Trophoblast cell (in vitro differentiated cells and primary cell): ENCODE measurements around the gene VPS8.

Source experiments
- DNase-seq, 2 donors: peaks; one replicate each; pipeline ENCODE4 v3.0.0-alpha.2; 2016
- H2AFZ ChIP-seq: 2 replicates; pipeline ENCODE4 v1.6.1; 2013; ENCODE audit warnings: low read length, moderate library complexity, mild to moderate bottlenecking; ENCODE audit not compliant: insufficient read depth, poor library complexity
- H2AK5ac ChIP-seq: 2 replicates; pipeline ENCODE4 v1.6.1; 2013; ENCODE audit warnings: mild to moderate bottlenecking, low read length
- H2BK120ac ChIP-seq: 2 replicates; pipeline ENCODE4 v1.6.1; 2013; ENCODE audit warnings: low read length, mild to moderate bottlenecking, moderate library complexity; ENCODE audit not compliant: insufficient read depth, poor library complexity
- H2BK12ac ChIP-seq: 2 replicates; pipeline ENCODE4 v1.6.1; 2013; ENCODE audit warnings: mild to moderate bottlenecking, low read length, moderate library complexity
- H2BK5ac ChIP-seq: 2 replicates; pipeline ENCODE4 v1.6.1; 2013; ENCODE audit warnings: low read length, low read depth, moderate library complexity, mild to moderate bottlenecking; ENCODE audit not compliant: poor library complexity
- H3K14ac ChIP-seq: 2 replicates; pipeline ENCODE4 v1.6.1; 2013; ENCODE audit warnings: mild to moderate bottlenecking, low read length
- H3K18ac ChIP-seq: 2 replicates; pipeline ENCODE4 v1.6.1; 2013; ENCODE audit warnings: mild to moderate bottlenecking, low read length
- H3K23ac ChIP-seq: 2 replicates; pipeline ENCODE4 v1.6.1; 2013; ENCODE audit warnings: low read length
- H3K27ac ChIP-seq: 2 replicates; pipeline ENCODE4 v1.5.1; 2013; ENCODE audit warnings: low read depth, mild to moderate bottlenecking, inconsistent platforms, low read length, moderate library complexity
- H3K27me3 ChIP-seq: 2 replicates; pipeline ENCODE4 v1.6.1; 2013; ENCODE audit warnings: inconsistent platforms, mild to moderate bottlenecking, low read length, moderate library complexity; ENCODE audit not compliant: insufficient read depth
- H3K36me3 ChIP-seq, 2 experiments: 1 replicate in 1 of 2; 2 replicates in 1 of 2; pipeline ENCODE4 v1.6.1; 2013; ENCODE audit warnings: low read length in 2 of 2, mild to moderate bottlenecking in 2 of 2, moderate library complexity in 1 of 2; ENCODE audit not compliant: insufficient read depth in 2 of 2, control insufficient read depth in 1 of 2
- H3K4ac ChIP-seq: 2 replicates; pipeline ENCODE4 v1.6.1; 2013; ENCODE audit warnings: low read depth, mild to moderate bottlenecking, low read length, moderate library complexity
- H3K4me1 ChIP-seq, 2 experiments: 1 replicate in 1 of 2; 2 replicates in 1 of 2; pipeline ENCODE4 v1.6.1; 2013; ENCODE audit warnings: low read length in 2 of 2, mild to moderate bottlenecking in 2 of 2, moderate library complexity in 1 of 2; ENCODE audit not compliant: insufficient read depth in 2 of 2, control insufficient read depth in 1 of 2
- H3K4me2 ChIP-seq: 2 replicates; pipeline ENCODE4 v1.6.1; 2013; ENCODE audit warnings: inconsistent platforms, mild to moderate bottlenecking, low read length, moderate library complexity
- H3K4me3 ChIP-seq: 2 replicates; pipeline ENCODE4 v1.5.1; 2013; ENCODE audit warnings: mild to moderate bottlenecking, low read depth, low read length, inconsistent platforms
- H3K79me1 ChIP-seq: one replicate; pipeline ENCODE4 v1.6.1; 2013; ENCODE audit warnings: low read length
- H3K79me2 ChIP-seq: 2 replicates; pipeline ENCODE4 v1.6.1; 2013; ENCODE audit warnings: low read length, mild to moderate bottlenecking; ENCODE audit not compliant: control insufficient read depth, insufficient read depth, poor library complexity
- H3K9ac ChIP-seq: 2 replicates; pipeline ENCODE4 v1.6.1; 2013; ENCODE audit warnings: mild to moderate bottlenecking, low read length
- H3K9me3 ChIP-seq: 2 replicates; pipeline ENCODE4 v1.6.1; 2013; ENCODE audit warnings: low read depth, mild to moderate bottlenecking, control low read depth, inconsistent platforms, low read length; ENCODE audit not compliant: insufficient read depth
- H4K12ac ChIP-seq: 2 replicates; pipeline ENCODE4 v1.6.1; 2013; ENCODE audit warnings: low read depth, mild to moderate bottlenecking, low read length, moderate library complexity
- H4K8ac ChIP-seq: 2 replicates; pipeline ENCODE4 v1.6.1; 2013; ENCODE audit warnings: low read depth, mild to moderate bottlenecking, low read length, moderate library complexity
- H4K91ac ChIP-seq: one replicate; pipeline ENCODE4 v1.6.1; 2013; ENCODE audit warnings: low read depth, mild to moderate bottlenecking, low read length, moderate library complexity
- WGBS: extraction: QIAGEN DNeasy Blood & Tissue Kit; methylation state at CpG from one replicate; pipeline ENCODE4 v1.1.7; 2013; ENCODE audit warnings: missing lambda C conversion rate; ENCODE audit not compliant: insufficient read length, insufficient coverage; ENCODE audit errors: extremely low coverage; 5-methylcytosine and 5-hydroxymethylcytosine counted together

Gene VPS8

GRCh38 chr3:184795522-184796190 is 16.3 kb upstream of the VPS8 start:
- Histone ChIP-seq H3K79me1 (no peaks in the 10 kb centered on the region), H3K18ac (no peak overlapping the region), H3K4me2 (no peak overlapping the region), H2BK5ac (no peak overlapping the region), H4K12ac (no peak overlapping the region), H2AFZ (no peak overlapping the region), H3K9ac (no peak overlapping the region), H3K79me2 (no peaks in the 10 kb centered on the region), H3K4me1 (peaks cover 4 to 6% of the 10 kb centered on the region in 2 experiments), H2AK5ac (no peak overlapping the region), H3K23ac (no peak overlapping the region), H3K27me3 (no peaks in the 10 kb centered on the region), H3K36me3 (no peaks in the 10 kb centered on the region), H3K14ac (no peak overlapping the region), H2BK120ac (no peak overlapping the region), H3K9me3 (no peaks in the 10 kb centered on the region), H3K4me3 (no peak overlapping the region), H2BK12ac (no peak overlapping the region), H4K91ac (no peak overlapping the region), H4K8ac (no peak overlapping the region), H3K4ac (no peak overlapping the region), H3K27ac (no peak overlapping the region)
- DNase-seq = no peak
- no CpG with 5 or more reads among the region's 4 CpGs for WGBS

- no peak overlapping the region for H3K18ac ChIP-seq
- H2AFZ ChIP-seq = no peak overlapping the region
- no peaks in the 10 kb centered on the region for H3K27me3 ChIP-seq
- WGBS = no CpG with 5 or more reads among the region's 8 CpGs
- H4K8ac ChIP-seq = no peak overlapping the region
- no peak overlapping the region for H3K9ac ChIP-seq
- DNase-seq = peak; percentile 19 to 50
- H2BK5ac ChIP-seq = no peak overlapping the region
- no peak overlapping the region for H3K27ac ChIP-seq
- H3K23ac ChIP-seq = no peak overlapping the region
- H3K79me1 ChIP-seq = no peaks in the 10 kb centered on the region
- H2BK12ac ChIP-seq = no peak overlapping the region
- H3K4ac ChIP-seq = no peak overlapping the region
- H3K4me1 ChIP-seq = peaks cover 4 to 6% of the 10 kb centered on the region in 2 experiments
- H3K14ac ChIP-seq = no peak overlapping the region
- no peaks in the 10 kb centered on the region for H3K79me2 ChIP-seq
- H2BK120ac ChIP-seq = no peak overlapping the region
- H3K4me2 ChIP-seq = no peak overlapping the region
- H3K4me3 ChIP-seq = no peak overlapping the region
- H4K91ac ChIP-seq = no peak overlapping the region
- no peak overlapping the region for H4K12ac ChIP-seq
- no peaks in the 10 kb centered on the region for H3K9me3 ChIP-seq
- H3K36me3 ChIP-seq = no peaks in the 10 kb centered on the region
- H2AK5ac ChIP-seq = no peak overlapping the region
Observed at GRCh38 chr3:184796551-184796950, 15.4 kb upstream of the VPS8 start.

- no peaks in the 10 kb centered on the region for H3K9me3 ChIP-seq
- no peak overlapping the region for H2AFZ ChIP-seq
- no peaks in the 10 kb centered on the region for H3K79me1 ChIP-seq
- no peak overlapping the region for H2AK5ac ChIP-seq
- H3K23ac ChIP-seq = no peak overlapping the region
- H3K4me1 ChIP-seq = peaks cover 4 to 6% of the 10 kb centered on the region in 2 experiments
- WGBS = no CpG with 5 or more reads among the region's 3 CpGs
- no peak overlapping the region for H4K91ac ChIP-seq
- no peak overlapping the region for H2BK5ac ChIP-seq
- H3K4me2 ChIP-seq = no peak overlapping the region
- H3K79me2 ChIP-seq = no peaks in the 10 kb centered on the region
- H3K36me3 ChIP-seq = no peaks in the 10 kb centered on the region
- no peak overlapping the region for H4K12ac ChIP-seq
- H3K27me3 ChIP-seq = no peaks in the 10 kb centered on the region
- no peak overlapping the region for H2BK12ac ChIP-seq
- no peak overlapping the region for H3K27ac ChIP-seq
- no peak for DNase-seq
- H3K9ac ChIP-seq = no peak overlapping the region
- no peak overlapping the region for H4K8ac ChIP-seq
- H3K14ac ChIP-seq = no peak overlapping the region
- no peak overlapping the region for H2BK120ac ChIP-seq
- H3K4ac ChIP-seq = no peak overlapping the region
- H3K4me3 ChIP-seq = no peak overlapping the region
- no peak overlapping the region for H3K18ac ChIP-seq
Observed at GRCh38 chr3:184796954-184797353, 15.0 kb upstream of the VPS8 start.

- Histone ChIP-seq H4K91ac (no peak overlapping the region), H2BK120ac (no peak overlapping the region), H3K4me3 (no peak overlapping the region), H2BK5ac (no peak overlapping the region), H3K9ac (no peak overlapping the region), H3K9me3 (no peaks in the 10 kb centered on the region), H2AK5ac (no peak overlapping the region), H3K36me3 (no peaks in the 10 kb centered on the region), H2BK12ac (no peak overlapping the region), H3K4me2 (no peak overlapping the region), H2AFZ (no peak overlapping the region), H3K18ac (no peak overlapping the region), H3K79me1 (no peaks in the 10 kb centered on the region), H3K27ac (no peak overlapping the region), H3K23ac (no peak overlapping the region), H3K27me3 (no peaks in the 10 kb centered on the region), H3K79me2 (no peaks in the 10 kb centered on the region), H3K14ac (no peak overlapping the region), H3K4me1 (peaks cover 4 to 6% of the 10 kb centered on the region in 2 experiments), H4K12ac (no peak overlapping the region), H3K4ac (no peak overlapping the region), H4K8ac (no peak overlapping the region)
- no CpG with 5 or more reads among the region's 3 CpGs for WGBS
- DNase-seq = no peak
Observed at GRCh38 chr3:184798120-184798519, 13.8 kb upstream of the VPS8 start.
